ENCODE measurements around the gene MYCBPAP. TPM values are rescaled to one million over a fixed set of nuclear protein-coding genes. Genes with fewer than 3 reads are reported as not detected.

The MYCBPAP gene
- total and polyA plus RNA-seq, 2 donors (not counting 1 experiment from before 2014, with no cell fraction given): 0.16 to 3.0 TPM

- no peak overlapping the region for H2AFZ ChIP-seq (ENCODE audit: low read length)
- H3K9ac ChIP-seq (ENCODE audit: insufficient read depth, low read length): no peak overlapping the region
- H3K9me3 ChIP-seq (ENCODE audit: control insufficient read depth, insufficient read depth, low read depth, low read length): no peaks in the 10 kb centered on the region
- H3K27me3 ChIP-seq (ENCODE audit: control insufficient read depth, insufficient read depth, low read length): no peaks in the 10 kb centered on the region
- no peak overlapping the region for H3K27ac ChIP-seq (ENCODE audit: insufficient read depth, low read length)
- H3K79me2 ChIP-seq (ENCODE audit: control insufficient read depth, insufficient read depth, low read length): peaks cover 3% of the 10 kb centered on the region
- no peak overlapping the region for H3K4me3 ChIP-seq (replicated peaks in 1 of 4; ENCODE audit: control extremely low read depth in 1 of 4, insufficient read depth in 1 of 4, low read depth in 3 of 4, low read length in 4 of 4)
- H3K4me1 ChIP-seq (ENCODE audit: control insufficient read depth, extremely low read depth, insufficient read depth, low read length): peaks cover 4% of the 10 kb centered on the region
- H3K4me2 ChIP-seq (ENCODE audit: extremely low read depth, insufficient read depth, low read length): no peak overlapping the region
- H4K20me1 ChIP-seq (ENCODE audit: control insufficient read depth, extremely low read depth, insufficient read depth, low read length): no peaks in the 10 kb centered on the region
- TF ChIP-seq CTCF (conservative IDR thresholded peaks at IDR 0.05 in 1 of 2, IDR thresholded peaks at IDR 0.05 in 1 of 2; ENCODE audit: low read depth in 1 of 2, low read length in 2 of 2) (no peak), EZH2 (IDR thresholded peaks at IDR 0.05; ENCODE audit: low read length, missing control alignments) (no peak)
- H3K36me3 ChIP-seq (ENCODE audit: control insufficient read depth, insufficient read depth, low read length): peaks cover 8% of the 10 kb centered on the region
- DNase-seq (ENCODE audit: low read depth in 2 of 2): no peak
Measured at GRCh38 chr17:50549969-50550368, 41.7 kb downstream of the MYCBPAP start.

- DNase-seq (ENCODE audit: low read depth in 2 of 2): peak; percentile 72 to 91
- H2AFZ ChIP-seq (ENCODE audit: low read length): no peak overlapping the region
- H3K9me3 ChIP-seq (ENCODE audit: control insufficient read depth, insufficient read depth, low read depth, low read length): no peaks in the 10 kb centered on the region
- no peaks in the 10 kb centered on the region for H3K27me3 ChIP-seq (ENCODE audit: control insufficient read depth, insufficient read depth, low read length)
- no peak for TF ChIP-seq EZH2 (IDR thresholded peaks at IDR 0.05; ENCODE audit: low read length, missing control alignments)
- TF ChIP-seq CTCF (conservative IDR thresholded peaks at IDR 0.05 in 1 of 2, IDR thresholded peaks at IDR 0.05 in 1 of 2; ENCODE audit: low read depth in 1 of 2, low read length in 2 of 2): peak; percentile 85 to 93
- no peak overlapping the region for H3K4me2 ChIP-seq (ENCODE audit: extremely low read depth, insufficient read depth, low read length)
- H3K27ac ChIP-seq (ENCODE audit: insufficient read depth, low read length): no peak overlapping the region
- peaks cover 4% of the 10 kb centered on the region for H3K4me1 ChIP-seq (ENCODE audit: control insufficient read depth, extremely low read depth, insufficient read depth, low read length)
- peaks cover 3% of the 10 kb centered on the region for H3K79me2 ChIP-seq (ENCODE audit: control insufficient read depth, insufficient read depth, low read length)
- no peak overlapping the region for H3K9ac ChIP-seq (ENCODE audit: insufficient read depth, low read length)
- H4K20me1 ChIP-seq (ENCODE audit: control insufficient read depth, extremely low read depth, insufficient read depth, low read length): no peaks in the 10 kb centered on the region
- no peak overlapping the region for H3K4me3 ChIP-seq (replicated peaks in 1 of 4; ENCODE audit: control extremely low read depth in 1 of 4, insufficient read depth in 1 of 4, low read depth in 3 of 4, low read length in 4 of 4)
- peaks cover 10% of the 10 kb centered on the region for H3K36me3 ChIP-seq (ENCODE audit: control insufficient read depth, insufficient read depth, low read length)
Measured at GRCh38 chr17:50550661-50551432, 42.6 kb downstream of the MYCBPAP start.

- H3K79me2 ChIP-seq (ENCODE audit: control insufficient read depth, insufficient read depth, low read length): peaks cover 3% of the 10 kb centered on the region
- peaks cover 4% of the 10 kb centered on the region for H3K4me1 ChIP-seq (ENCODE audit: control insufficient read depth, extremely low read depth, insufficient read depth, low read length)
- no peaks in the 10 kb centered on the region for H4K20me1 ChIP-seq (ENCODE audit: control insufficient read depth, extremely low read depth, insufficient read depth, low read length)
- H3K27me3 ChIP-seq (ENCODE audit: control insufficient read depth, insufficient read depth, low read length): no peaks in the 10 kb centered on the region
- TF ChIP-seq EZH2 (IDR thresholded peaks at IDR 0.05; ENCODE audit: low read length, missing control alignments) (no peak), CTCF (conservative IDR thresholded peaks at IDR 0.05 in 1 of 2, IDR thresholded peaks at IDR 0.05 in 1 of 2; ENCODE audit: low read depth in 1 of 2, low read length in 2 of 2) (no peak)
- no peak overlapping the region for H3K4me3 ChIP-seq (replicated peaks in 1 of 4; ENCODE audit: control extremely low read depth in 1 of 4, insufficient read depth in 1 of 4, low read depth in 3 of 4, low read length in 4 of 4)
- H3K4me2 ChIP-seq (ENCODE audit: extremely low read depth, insufficient read depth, low read length): no peak overlapping the region
- no peak for DNase-seq (ENCODE audit: low read depth in 2 of 2)
- no peak overlapping the region for H3K27ac ChIP-seq (ENCODE audit: insufficient read depth, low read length)
- no peak overlapping the region for H2AFZ ChIP-seq (ENCODE audit: low read length)
- H3K36me3 ChIP-seq (ENCODE audit: control insufficient read depth, insufficient read depth, low read length): peaks cover 10% of the 10 kb centered on the region
- no peak overlapping the region for H3K9ac ChIP-seq (ENCODE audit: insufficient read depth, low read length)
- H3K9me3 ChIP-seq (ENCODE audit: control insufficient read depth, insufficient read depth, low read depth, low read length): no peaks in the 10 kb centered on the region
Measured at GRCh38 chr17:50551433-50551815, 43.2 kb downstream of the MYCBPAP start.
